Gastroesophageal sphincter (tissue), 4 donors: ENCODE measurements around the gene TNS1. TPM values are rescaled to one million over a fixed set of nuclear protein-coding genes. Genes with fewer than 3 reads are reported as not detected.

Source experiments
- ATAC-seq: fragments of 150-250 bp; one replicate; pipeline ENCODE4 v1.9.1; 2016; ENCODE audit warnings: mild to moderate bottlenecking, moderate library complexity
- H3K27ac ChIP-seq, 4 donors: fragments of 200-600 bp; sonication (generic) in 3 of 4; 1 replicate in 3 of 4; 2 replicates in 1 of 4; pipeline ENCODE4 v1.5.1; 2016 to 2019
- H3K27me3 ChIP-seq: fragments of 200-600 bp; sonication (generic); one replicate; pipeline ENCODE4 v1.5.1; 2019
- H3K36me3 ChIP-seq, 2 donors: fragments of 200-600 bp; sonication (generic); one replicate each; pipeline ENCODE4 v1.5.1; 2019; ENCODE audit warnings: control low read depth in 1 of 2
- H3K4me1 ChIP-seq, 3 donors: fragments of 200-600 bp; sonication (generic); 1 replicate in 2 of 3; 2 replicates in 1 of 3; pipeline ENCODE4 v1.5.1; 2016 to 2019; ENCODE audit warnings: control low read depth in 2 of 3
- H3K4me3 ChIP-seq, 2 donors: fragments of 200-600 bp; sonication (generic); one replicate each; pipeline ENCODE4 v1.5.1; 2019; ENCODE audit warnings: mild to moderate bottlenecking in 1 of 2, moderate library complexity in 1 of 2
- H3K9me3 ChIP-seq, 3 donors: fragments of 200-600 bp; sonication (generic); one replicate each; pipeline ENCODE4 v1.5.1; 2017 to 2019; ENCODE audit warnings: control low read depth in 2 of 3
- CTCF ChIP-seq, 4 experiments: fragments of 200-600 bp in 2 of 4; fragments of 450-650 bp in 2 of 4; sonication (generic) in 1 of 4; IDR thresholded peaks; one replicate each; pipeline ENCODE4 v1.5.1; 2017 to 2019; ENCODE audit warnings: antibody characterized with exemption in 4 of 4, mild to moderate bottlenecking in 2 of 4, moderate library complexity in 2 of 4
- EP300 ChIP-seq: sonication (generic); formaldehyde crosslinking; IDR thresholded peaks from one replicate; pipeline ENCODE4 v1.6.1; 2017; ENCODE audit warnings: antibody characterized with exemption, mild to moderate bottlenecking
- POLR2A ChIP-seq, 2 donors: fragments of 450-650 bp; IDR thresholded peaks; one replicate each; pipeline ENCODE4 v1.6.1; 2017; ENCODE audit warnings: antibody characterized with exemption in 2 of 2, mild to moderate bottlenecking in 2 of 2, moderate library complexity in 1 of 2
- POLR2AphosphoS5 ChIP-seq: sonication (generic); formaldehyde crosslinking; IDR thresholded peaks from one replicate; pipeline ENCODE4 v1.6.1; 2017; ENCODE audit warnings: antibody characterized with exemption
- WGBS, 2 donors: methylation state at CpG; one replicate each; pipeline ENCODE4 v1.1.5; 2018; ENCODE audit warnings: low coverage in 1 of 2; 5-methylcytosine and 5-hydroxymethylcytosine counted together
- total RNA-seq, 4 donors: library from RNA; depleted of rRNA; stranded (reverse); fragments of >200 nt; gene quantifications; one replicate each; pipeline ENCODE4 v1.1.0, GENCODE V29; 2016

The TNS1 gene
- total RNA-seq, 4 donors from 2014 or later: 825 to 2,193 (median 1,462) TPM

GRCh38 chr2:217980036-217980435 is 22.8 kb downstream of the TNS1 start:
- H3K4me1 ChIP-seq: peaks cover 0 to 76% (median 36%) of the 10 kb centered on the region in 3 donors
- H3K27me3 ChIP-seq: no peaks in the 10 kb centered on the region
- 65% methylated on average over 4 of the region's 5 CpGs; no CpG with 5 or more reads in 1 of the 2 donors for WGBS, 2 donors
- H3K27ac ChIP-seq: peak overlapping the region in 3 of 4 donors; percentile 90 to 97 (median 92)
- no peaks in the 10 kb centered on the region for H3K9me3 ChIP-seq
- no peaks in the 10 kb centered on the region for H3K36me3 ChIP-seq
- H3K4me3 ChIP-seq: no peak overlapping the region
- peak; percentile 73 for ATAC-seq
- peak; percentile 21 for TF ChIP-seq POLR2AphosphoS5
- no peak for TF ChIP-seq POLR2A (IDR thresholded peaks at IDR 0.05)
- no peak for TF ChIP-seq CTCF (IDR thresholded peaks at IDR 0.05)
- TF ChIP-seq EP300: no peak

GRCh38 chr2:217979151-217979811 is 23.5 kb downstream of the TNS1 start:
- peaks cover 0 to 83% (median 36%) of the 10 kb centered on the region in 3 donors for H3K4me1 ChIP-seq

GRCh38 chr2:217978536-217979150 is 24.2 kb downstream of the TNS1 start:
- peak overlapping the region; percentile 89 to 97 (median 91) for H3K27ac ChIP-seq
- H3K4me1 ChIP-seq: peaks cover 3 to 90% (median 38%) of the 10 kb centered on the region in 3 donors
- ATAC-seq: peak; percentile 22
- H3K9me3 ChIP-seq: no peaks in the 10 kb centered on the region
- 25% methylated on average over 8 of the region's 46 CpGs; no CpG with 5 or more reads in 1 of the 2 donors for WGBS, 2 donors
- peak overlapping the region; percentile 63 to 67 for H3K4me3 ChIP-seq
- no peaks in the 10 kb centered on the region for H3K27me3 ChIP-seq
- H3K36me3 ChIP-seq: no peaks in the 10 kb centered on the region
- TF ChIP-seq POLR2A (IDR thresholded peaks at IDR 0.05) (no peak), POLR2AphosphoS5 (peak; percentile 64), CTCF (IDR thresholded peaks at IDR 0.05) (no peak)

More at GRCh38 chr2:217979151-217979811, 23.5 kb downstream of the TNS1 start:
- ATAC-seq: peak; percentile 19
- Histone ChIP-seq H3K27ac (peak overlapping the region; percentile 89 to 97 (median 91)), H3K27me3 (no peaks in the 10 kb centered on the region), H3K9me3 (no peaks in the 10 kb centered on the region), H3K4me3 (peak overlapping the region; percentile 63 to 67), H3K36me3 (no peaks in the 10 kb centered on the region)
- 24% methylated on average over 4 to 6 of the region's 10 CpGs for WGBS, 2 donors
- TF ChIP-seq EP300: no peak
- TF ChIP-seq POLR2AphosphoS5: no peak
- TF ChIP-seq POLR2A (IDR thresholded peaks at IDR 0.05): peak in 1 of 2 donors; percentile 14
- TF ChIP-seq CTCF (IDR thresholded peaks at IDR 0.05): no peak

DNA sequence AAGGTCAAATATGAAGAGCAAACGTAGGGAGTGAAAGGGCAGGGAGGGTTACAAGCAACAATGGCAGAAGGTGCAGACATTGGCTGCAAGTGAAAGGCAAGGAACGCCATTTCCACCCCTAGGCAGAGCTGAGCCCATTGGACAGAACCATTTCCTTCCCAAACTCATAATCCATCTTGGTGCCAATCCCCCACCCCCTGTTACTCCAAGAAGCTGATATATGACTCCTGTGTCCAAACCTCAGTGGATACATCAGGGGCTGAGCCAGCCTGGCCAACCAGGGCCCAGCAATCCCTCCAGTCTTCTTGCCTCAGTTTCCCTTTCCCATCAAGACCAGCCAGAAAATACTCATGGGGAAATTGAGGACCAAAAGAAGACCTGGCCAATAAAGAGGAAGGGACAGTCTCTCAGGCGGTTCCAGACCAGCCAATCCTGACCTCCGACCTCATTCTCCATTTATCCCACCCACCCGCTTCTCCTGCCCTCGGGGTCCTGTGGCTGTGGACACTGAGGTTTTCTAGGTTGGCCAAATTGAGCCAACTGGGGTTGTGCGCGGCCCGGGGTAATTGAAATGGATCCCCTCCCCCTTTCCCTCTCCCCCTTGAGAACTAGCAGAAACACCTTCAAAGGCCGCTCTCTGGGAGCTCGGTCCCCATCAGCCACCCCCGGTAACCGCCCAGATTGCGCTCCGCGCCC is 24.8 kb downstream of the TNS1 start:
- ATAC-seq: no peak
- no peak for TF ChIP-seq CTCF (IDR thresholded peaks at IDR 0.05)
- TF ChIP-seq POLR2A (IDR thresholded peaks at IDR 0.05): no peak
- TF ChIP-seq POLR2AphosphoS5: no peak
- TF ChIP-seq EP300: no peak
- Histone ChIP-seq H3K27ac (peak overlapping the region; percentile 89 to 97 (median 91)), H3K9me3 (no peaks in the 10 kb centered on the region), H3K4me3 (peak overlapping the region; percentile 63 to 67), H3K4me1 (peaks cover 3 to 90% (median 41%) of the 10 kb centered on the region in 3 donors), H3K27me3 (no peaks in the 10 kb centered on the region), H3K36me3 (no peaks in the 10 kb centered on the region)
- 24 to 26% methylated on average over 5 to 6 of the region's 16 CpGs for whole genome bisulfite sequencing, 2 donors
